Kidney (tissue), 14 donors: ENCODE results near the gene AUTS2. TPM values are rescaled to one million over a fixed set of nuclear protein-coding genes. Genes with fewer than 3 reads are reported as not detected.

ENCODE experiments used
- DNase-seq, 5 donors: peaks; one replicate each; pipeline ENCODE4 v3.0.0-alpha.2; 2013 to 2020
- FAIRE-seq: peaks from 2 replicates; lab custom pipeline; 2012; peaks lifted over from hg19 to GRCh38; lab: Jason Lieb, UNC
- H3K27ac ChIP-seq, 2 donors: one replicate each; pipeline ENCODE4 v1.7.0; 2013; ENCODE audit warnings: low read depth in 2 of 2, low read length in 2 of 2, inconsistent platforms in 1 of 2
- H3K27me3 ChIP-seq: one replicate; pipeline ENCODE4 v1.7.1; 2013; ENCODE audit warnings: low read length, inconsistent platforms; ENCODE audit not compliant: control insufficient read depth, insufficient read depth
- H3K36me3 ChIP-seq, 3 donors: one replicate each; pipeline versions ENCODE4 v1.7.0 to v1.7.1; 2013; ENCODE audit warnings: low read length in 3 of 3, control low read depth in 1 of 3, inconsistent platforms in 1 of 3; ENCODE audit not compliant: insufficient read depth in 3 of 3, control insufficient read depth in 2 of 3
- H3K4me1 ChIP-seq, 3 donors: one replicate each; pipeline versions ENCODE4 v1.7.0 to v1.7.1; 2013; ENCODE audit warnings: low read length in 3 of 3, inconsistent platforms in 1 of 3, low read depth in 1 of 3; ENCODE audit not compliant: control insufficient read depth in 2 of 3, insufficient read depth in 2 of 3
- H3K4me3 ChIP-seq, 3 donors: one replicate each; pipeline versions ENCODE4 v1.7.0 to v1.8.1; 2013; ENCODE audit warnings: low read length in 3 of 3, control low read depth in 1 of 3, inconsistent platforms in 1 of 3
- H3K9ac ChIP-seq, 3 donors: one replicate each; pipeline versions ENCODE4 v1.7.0 to v1.7.1; 2013; ENCODE audit warnings: low read length in 3 of 3, control low read depth in 1 of 3, inconsistent platforms in 1 of 3
- H3K9me3 ChIP-seq, 3 donors: one replicate each; pipeline versions ENCODE4 v1.7.0 to v1.7.1; 2013; ENCODE audit warnings: low read length in 3 of 3, control low read depth in 1 of 3, inconsistent platforms in 1 of 3; ENCODE audit not compliant: control insufficient read depth in 2 of 3, insufficient read depth in 1 of 3
- CTCF ChIP-seq: IDR thresholded peaks from 3 replicates; pipeline ENCODE4 v1.5.1; 2012; ENCODE audit warnings: mild to moderate bottlenecking, moderate library complexity, borderline replicate concordance; ENCODE audit not compliant: insufficient read depth; ENCODE audit errors: extremely low read depth
- intact Hi-C: fragments of 100-400 bp; cut with DNase I; formaldehyde crosslinking; loops from one replicate; pipeline ENCODE4 v1.11.1; 2022
- polyA plus RNA-seq: library from polyadenylated mRNA; stranded (reverse); fragments of 350-450 nt; fragmentation: Illumina TruSeq; extraction: RNeasy Lipid Tissue Mini Kit (QIAGEN cat#74804); gene quantifications from one replicate; pipeline ENCODE4 v1.2.3, GENCODE V29; 2014; ENCODE audit warnings: low read depth, low replicate concordance; ENCODE audit not compliant: insufficient read depth
- total RNA-seq: library from RNA; stranded (reverse); fragmentation: NEBNext Ultra II Directional; extraction: Animal tissue kit (Norgen Biotek cat#: 25700); gene quantifications from one replicate; pipeline ENCODE4 v1.2.1, GENCODE V29; 2021
- donor health status: control.
- donor health status: control.
- donor health status: control.
- donor health status: control.
- donor health status: control.
- donor health status: DM: yes; HTN: yes; CAD: no.
- donor health status: Normal renal cell carcinoma (clear cell type).

The AUTS2 gene
- total and polyA plus RNA-seq, 2 donors from 2014 or later: 5.2 to 33.8 TPM

- DNase-seq (no peak), FAIRE-seq (no peak)
- H3K9me3 ChIP-seq: no peaks in the 10 kb centered on the region
- H3K4me1 ChIP-seq: no peaks in the 10 kb centered on the region
- H3K36me3 ChIP-seq: no peaks in the 10 kb centered on the region
- H3K4me3 ChIP-seq: no peak overlapping the region
- no peak overlapping the region for H3K9ac ChIP-seq
- no peaks in the 10 kb centered on the region for H3K27me3 ChIP-seq
- intact Hi-C loops: no loop called here
- no peak for TF ChIP-seq CTCF
- no peak overlapping the region for H3K27ac ChIP-seq
Observed at GRCh38 chr7:70426249-70426880, 828.1 kb downstream of the AUTS2 start.

- intact Hi-C loops: no loop called here
- no peaks in the 10 kb centered on the region for H3K27me3 ChIP-seq
- no peaks in the 10 kb centered on the region for H3K9me3 ChIP-seq
- peak in 4 of 5 donors; percentile 86 to 95 (median 90) for DNase-seq
- H3K9ac ChIP-seq: no peak overlapping the region
- no peaks in the 10 kb centered on the region for H3K36me3 ChIP-seq
- H3K4me3 ChIP-seq: no peak overlapping the region
- no peaks in the 10 kb centered on the region for H3K4me1 ChIP-seq
- TF ChIP-seq CTCF: no peak
- no peak for FAIRE-seq
- H3K27ac ChIP-seq: no peak overlapping the region
Observed at GRCh38 chr7:70432567-70433001, 834.3 kb downstream of the AUTS2 start.

- intact Hi-C loops: no loop called here
- no peaks in the 10 kb centered on the region for H3K36me3 ChIP-seq
- FAIRE-seq (no peak), DNase-seq (no peak)
- H3K27me3 ChIP-seq: no peaks in the 10 kb centered on the region
- H3K9ac ChIP-seq: no peak overlapping the region
- no peak overlapping the region for H3K4me3 ChIP-seq
- no peaks in the 10 kb centered on the region for H3K9me3 ChIP-seq
- H3K4me1 ChIP-seq: no peaks in the 10 kb centered on the region
- no peak overlapping the region for H3K27ac ChIP-seq
- TF ChIP-seq CTCF: no peak
Observed at GRCh38 chr7:70434376-70434775, 836.1 kb downstream of the AUTS2 start.

- no peaks in the 10 kb centered on the region for H3K36me3 ChIP-seq
- FAIRE-seq (no peak), DNase-seq (no peak)
- intact Hi-C loops: no loop called here
- H3K9me3 ChIP-seq: no peaks in the 10 kb centered on the region
- no peak overlapping the region for H3K27ac ChIP-seq
- no peaks in the 10 kb centered on the region for H3K27me3 ChIP-seq
- no peak for TF ChIP-seq CTCF
- H3K4me3 ChIP-seq: no peak overlapping the region
- no peak overlapping the region for H3K9ac ChIP-seq
- H3K4me1 ChIP-seq: no peaks in the 10 kb centered on the region
Observed at GRCh38 chr7:70434821-70435220, 836.5 kb downstream of the AUTS2 start.
